ENCODE data around the gene ZBBX. TPM values are rescaled to one million over a fixed set of nuclear protein-coding genes. Genes with fewer than 3 reads are reported as not detected.

The ZBBX gene
- total RNA-seq, 1 donor from 2014 or later, result not detected

DNA sequence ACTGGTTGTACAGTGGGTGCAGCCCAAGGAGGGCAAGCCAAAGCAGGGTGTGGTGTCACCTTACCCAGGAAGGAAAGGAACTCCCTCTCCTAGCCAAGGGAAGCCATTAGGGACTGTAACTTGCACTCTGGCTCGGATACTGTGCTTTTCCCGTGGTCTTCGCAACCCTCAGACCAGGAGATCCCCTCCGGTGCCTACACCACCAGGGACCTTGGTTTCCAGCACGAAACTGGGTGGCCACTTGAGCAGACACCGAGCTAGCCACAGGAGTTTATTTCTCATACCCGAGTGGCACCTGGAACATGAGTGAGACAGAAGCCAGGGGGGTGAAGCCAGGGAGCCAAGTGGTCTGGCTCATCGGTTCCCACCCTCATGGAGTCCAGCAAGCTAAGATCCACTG, 90.7 kb downstream of the ZBBX start:
- DNase-seq, result no peak
- H3K4me1 Mint-ChIP-seq, result no peaks in the 10 kb centered on the region
- no peaks in the 10 kb centered on the region for H3K36me3 Mint-ChIP-seq (ENCODE audit: low read depth)
- CTCF ChIA-PET, result no interaction called here
- no peak for ATAC-seq (ENCODE audit: low read depth)
- H3K9me3 Mint-ChIP-seq, result no peaks in the 10 kb centered on the region
- H3K27me3 Mint-ChIP-seq, result no peaks in the 10 kb centered on the region
- POLR2A ChIA-PET, result no interaction called here
- TF ChIP-seq, protein P1, sequence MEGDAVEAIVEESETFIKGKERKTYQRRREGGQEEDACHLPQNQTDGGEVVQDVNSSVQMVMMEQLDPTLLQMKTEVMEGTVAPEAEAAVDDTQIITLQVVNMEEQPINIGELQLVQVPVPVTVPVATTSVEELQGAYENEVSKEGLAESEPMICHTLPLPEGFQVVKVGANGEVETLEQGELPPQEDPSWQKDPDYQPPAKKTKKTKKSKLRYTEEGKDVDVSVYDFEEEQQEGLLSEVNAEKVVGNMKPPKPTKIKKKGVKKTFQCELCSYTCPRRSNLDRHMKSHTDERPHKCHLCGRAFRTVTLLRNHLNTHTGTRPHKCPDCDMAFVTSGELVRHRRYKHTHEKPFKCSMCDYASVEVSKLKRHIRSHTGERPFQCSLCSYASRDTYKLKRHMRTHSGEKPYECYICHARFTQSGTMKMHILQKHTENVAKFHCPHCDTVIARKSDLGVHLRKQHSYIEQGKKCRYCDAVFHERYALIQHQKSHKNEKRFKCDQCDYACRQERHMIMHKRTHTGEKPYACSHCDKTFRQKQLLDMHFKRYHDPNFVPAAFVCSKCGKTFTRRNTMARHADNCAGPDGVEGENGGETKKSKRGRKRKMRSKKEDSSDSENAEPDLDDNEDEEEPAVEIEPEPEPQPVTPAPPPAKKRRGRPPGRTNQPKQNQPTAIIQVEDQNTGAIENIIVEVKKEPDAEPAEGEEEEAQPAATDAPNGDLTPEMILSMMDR (IDR thresholded peaks at IDR 0.05), result no peak
- no peak overlapping the region for H3K4me3 Mint-ChIP-seq
- intact Hi-C loops (cut with micrococcal nuclease), result no loop called here
- no peak overlapping the region for H3K27ac Mint-ChIP-seq

GRCh38 chr3:167288737-167289136, 91.4 kb downstream of the ZBBX start:
- Mint-ChIP-seq H3K4me3 (no peak overlapping the region), H3K9me3 (no peaks in the 10 kb centered on the region), H3K36me3 (ENCODE audit: low read depth) (no peaks in the 10 kb centered on the region), H3K27me3 (no peaks in the 10 kb centered on the region), H3K27ac (no peak overlapping the region), H3K4me1 (no peaks in the 10 kb centered on the region)
- TF ChIP-seq, protein P1 (IDR thresholded peaks at IDR 0.05), result no peak
- intact Hi-C loops (cut with micrococcal nuclease), result no loop called here
- ChIA-PET CTCF (no interaction called here), POLR2A (no interaction called here)
- no peak for DNase-seq
- no peak for ATAC-seq (ENCODE audit: low read depth)

DNA sequence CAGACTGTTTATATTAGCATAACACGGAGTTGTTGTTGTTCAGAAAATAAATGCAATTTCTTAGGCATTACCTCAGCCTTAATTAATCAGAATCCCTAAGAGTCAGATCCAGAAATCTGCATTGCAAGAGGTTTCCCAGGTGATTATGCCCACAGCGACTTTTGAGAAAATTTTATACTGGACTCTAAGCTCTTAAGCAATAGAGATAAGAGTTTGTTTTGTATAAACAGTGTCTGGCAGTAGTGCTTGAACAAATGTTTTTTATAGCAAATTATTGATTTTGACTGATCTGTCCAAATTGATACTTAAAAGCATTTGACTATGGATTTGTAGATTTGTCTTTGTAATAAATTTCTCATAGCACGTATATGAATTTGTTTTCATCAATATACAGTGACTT, 92.8 kb downstream of the ZBBX start:
- POLR2A ChIA-PET, result no interaction called here
- H3K27ac Mint-ChIP-seq, result no peak overlapping the region
- intact Hi-C loops (cut with micrococcal nuclease), result no loop called here
- no peak for ATAC-seq (ENCODE audit: low read depth)
- CTCF ChIA-PET, result no interaction called here
- DNase-seq, result no peak
- no peaks in the 10 kb centered on the region for H3K4me1 Mint-ChIP-seq
- no peaks in the 10 kb centered on the region for H3K36me3 Mint-ChIP-seq (ENCODE audit: low read depth)
- H3K9me3 Mint-ChIP-seq, result no peaks in the 10 kb centered on the region
- H3K4me3 Mint-ChIP-seq, result no peak overlapping the region
- TF ChIP-seq, protein P1 (IDR thresholded peaks at IDR 0.05), result no peak
- no peaks in the 10 kb centered on the region for H3K27me3 Mint-ChIP-seq

GRCh38 chr3:167274141-167274874, 105.8 kb downstream of the ZBBX start:
- H3K4me3 Mint-ChIP-seq, result no peak overlapping the region
- no peaks in the 10 kb centered on the region for H3K4me1 Mint-ChIP-seq
- no peak overlapping the region for H3K27ac Mint-ChIP-seq
- TF ChIP-seq, protein P1 (IDR thresholded peaks at IDR 0.05), result no peak
- POLR2A ChIA-PET, result no interaction called here
- intact Hi-C loops (cut with micrococcal nuclease), result no loop called here
- no peaks in the 10 kb centered on the region for H3K36me3 Mint-ChIP-seq (ENCODE audit: low read depth)
- no peaks in the 10 kb centered on the region for H3K27me3 Mint-ChIP-seq
- ATAC-seq (ENCODE audit: low read depth), result no peak
- no peak for DNase-seq
- peaks cover 2% of the 10 kb centered on the region for H3K9me3 Mint-ChIP-seq
- CTCF ChIA-PET, result no interaction called here

GRCh38 chr3:167253037-167253436, 127.1 kb downstream of the ZBBX start:
- no peaks in the 10 kb centered on the region for H3K27me3 Mint-ChIP-seq
- ChIA-PET POLR2A (no interaction called here), CTCF (no interaction called here)
- intact Hi-C loops (cut with micrococcal nuclease), result no loop called here
- no peak for DNase-seq
- no peak for ATAC-seq (ENCODE audit: low read depth)
- no peak overlapping the region for H3K4me3 Mint-ChIP-seq
- TF ChIP-seq, protein P1 (IDR thresholded peaks at IDR 0.05), result no peak
- H3K27ac Mint-ChIP-seq, result no peak overlapping the region
- H3K4me1 Mint-ChIP-seq, result no peaks in the 10 kb centered on the region
- H3K9me3 Mint-ChIP-seq, result no peaks in the 10 kb centered on the region
- no peaks in the 10 kb centered on the region for H3K36me3 Mint-ChIP-seq (ENCODE audit: low read depth)
